Astrocyte (in vitro differentiated cells and primary cell): ENCODE data around the gene PTPA.

ENCODE experiments used
- CTCF ChIP-seq: IDR thresholded peaks from 2 replicates; pipeline ENCODE4 v1.5.1; 2011; ENCODE audit warnings: low read depth, mild to moderate bottlenecking, inconsistent platforms, low read length, moderate library complexity; ENCODE audit not compliant: insufficient read depth
- EZH2 ChIP-seq: IDR thresholded peaks from 2 replicates; pipeline ENCODE4 v1.6.1; 2012; ENCODE audit warnings: mild to moderate bottlenecking, low read length, inconsistent platforms; ENCODE audit not compliant: insufficient read depth

GRCh38 chr9:129084087-129084486 lies 27.1 kb upstream of the PTPA start:
- TF ChIP-seq CTCF (no peak), EZH2 (no peak)
